HepG2 (cell line): ENCODE data around the gene ATXN7L3B. TPM values are rescaled to one million over a fixed set of nuclear protein-coding genes. Genes with fewer than 3 reads are reported as not detected.
A peak's percentile ranks its signal among the peaks of the same experiment; 100 is the strongest.

ENCODE experiments used
- ATAC-seq: fragments of 200-7000 bp; cut with Tn5 transposase; 3 replicates; pipeline ENCODE4 v1.9.1; 2020; ENCODE audit warnings: mild to moderate bottlenecking, moderate library complexity
- Bru-seq: library from RNA; stranded (reverse); fragments of 400-500 nt; gene quantifications from one replicate; lab custom pipeline; 2021; lab: Mats Ljungman, UMichigan
- BruChase-seq, 2 experiments: library from RNA; stranded (reverse); fragments of 400-500 nt; gene quantifications; one replicate each; lab custom pipeline; 2021; lab: Mats Ljungman, UMichigan
- BruUV-seq: library from RNA; stranded (reverse); fragments of 400-500 nt; replicated peaks from 2 replicates; lab custom pipeline; 2021; lab: Mats Ljungman, UMichigan
- CTCF ChIA-PET: fragments of 300-600 bp; formaldehyde crosslinking; extraction: SDS; loops from one replicate; lab custom pipeline; 2021; ENCODE audit warnings: low total read pairs, inconsistent platforms, low intra/inter-chr PET ratio; lab: Yijun Ruan, JAX
- POLR2A ChIA-PET: fragments of 350-600 bp; sonication (Branson Sonifier 250); formaldehyde crosslinking; loops from one replicate; lab custom pipeline; 2020; ENCODE audit warnings: antibody characterized with exemption, inconsistent platforms; lab: Yijun Ruan, JAX
- DNase-seq: peaks from one replicate; pipeline ENCODE4 v3.0.0-alpha.2; 2015; ENCODE audit warnings: low spot score
- FAIRE-seq: peaks from 3 replicates; lab custom pipeline; 2011; peaks lifted over from hg19 to GRCh38; lab: Jason Lieb, UNC
- H2AFZ ChIP-seq: one replicate; pipeline ENCODE4 v1.6.1; 2011; ENCODE audit warnings: low read length, inconsistent platforms
- H3K27ac ChIP-seq: fragments of 300-600 bp; 3 replicates; pipeline ENCODE4 v1.8.0; 2011; ENCODE audit warnings: mixed run types, mild to moderate bottlenecking, mixed read lengths, low read length, inconsistent platforms; ENCODE audit not compliant: insufficient read depth; ENCODE audit errors: extremely low read length
- H3K27me3 ChIP-seq, 2 experiments: fragments of 200-600 bp in 1 of 2; 2 replicates in 1 of 2; 3 replicates in 1 of 2; pipeline versions ENCODE4 v1.6.0 to v1.8.0; 2011; ENCODE audit warnings: low read length in 2 of 2, mild to moderate bottlenecking in 2 of 2, moderate library complexity in 2 of 2, inconsistent platforms in 1 of 2; ENCODE audit not compliant: insufficient read depth in 2 of 2, control insufficient read depth in 1 of 2
- H3K36me3 ChIP-seq, 2 experiments: fragments of 200-600 bp in 1 of 2; replicated peaks in 1 of 2; 2 replicates in 1 of 2; 3 replicates in 1 of 2; pipeline versions ENCODE4 v1.5.1 to v1.8.0; 2011; ENCODE audit warnings: low read length in 2 of 2, inconsistent platforms in 1 of 2; ENCODE audit not compliant: insufficient read depth in 2 of 2, control insufficient read depth in 1 of 2
- H3K4me1 ChIP-seq: 2 replicates; pipeline ENCODE4 v1.5.1; 2012; ENCODE audit warnings: low read length, inconsistent platforms; ENCODE audit not compliant: insufficient read depth
- H3K4me2 ChIP-seq: 2 replicates; pipeline ENCODE4 v1.6.0; 2011; ENCODE audit warnings: low read depth, low read length, inconsistent platforms
- H3K4me3 ChIP-seq, 3 experiments: fragments of 200-600 bp in 1 of 3; sonication (generic), shearing (Covaris generic) in 1 of 3; replicated peaks in 1 of 3; 2 replicates each; pipeline ENCODE4 v1.5.1; 2011 to 2016; ENCODE audit warnings: low read length in 3 of 3, inconsistent platforms in 2 of 3, low read depth in 2 of 3, mild to moderate bottlenecking in 2 of 3, control low read depth in 1 of 3, mixed read lengths in 1 of 3; ENCODE audit not compliant: insufficient read depth in 1 of 3
- H3K79me2 ChIP-seq: one replicate; pipeline ENCODE4 v1.6.1; 2011; ENCODE audit warnings: low read length, inconsistent platforms; ENCODE audit not compliant: insufficient read depth
- H3K9ac ChIP-seq: 2 replicates; pipeline ENCODE4 v1.6.0; 2011; ENCODE audit warnings: mild to moderate bottlenecking, low read depth, low read length, inconsistent platforms; ENCODE audit not compliant: insufficient read depth
- H3K9me3 ChIP-seq: 2 replicates; pipeline ENCODE4 v1.5.1; 2012; ENCODE audit warnings: mild to moderate bottlenecking, low read length
- H4K20me1 ChIP-seq: 2 replicates; pipeline ENCODE4 v1.6.0; 2011; ENCODE audit warnings: inconsistent platforms, mild to moderate bottlenecking, low read length, moderate library complexity; ENCODE audit not compliant: insufficient read depth
- HDAC2 ChIP-seq: sonication (generic); formaldehyde crosslinking; IDR thresholded peaks from 2 replicates; pipeline ENCODE4 v1.4.0; 2020; ENCODE audit warnings: missing genetic modification reagents
- NFE2L2 ChIP-seq: fragments of 150-350 bp; IDR thresholded peaks from 2 replicates; pipeline ENCODE4 v1.6.1; 2014; ENCODE audit warnings: low read length
- SKI ChIP-seq: fragments of 450-650 bp; IDR thresholded peaks from one replicate; pipeline ENCODE4 v1.6.1; 2018; ENCODE audit warnings: mild to moderate bottlenecking; ENCODE audit not compliant: partially characterized antibody
- TEF ChIP-seq: sonication (generic); formaldehyde crosslinking; IDR thresholded peaks from 2 replicates; pipeline ENCODE4 v1.5.0; 2020; ENCODE audit warnings: missing genetic modification reagents
- TIGD3 ChIP-seq: sonication (generic); formaldehyde crosslinking; IDR thresholded peaks from 2 replicates; pipeline ENCODE4 v1.5.1; 2020; ENCODE audit warnings: mild to moderate bottlenecking, missing genetic modification reagents, borderline replicate concordance
- ZBTB26 ChIP-seq: IDR thresholded peaks from 2 replicates; pipeline ENCODE4 v1.6.1; 2016; ENCODE audit warnings: missing compliant biosample characterization, missing genetic modification reagents, borderline replicate concordance
- ZC3H4 ChIP-seq: sonication (generic); formaldehyde crosslinking; IDR thresholded peaks from 2 replicates; pipeline ENCODE4 v1.4.0; 2020; ENCODE audit warnings: missing genetic modification reagents, borderline replicate concordance
- ZFP36L1 ChIP-seq: sonication (generic); formaldehyde crosslinking; IDR thresholded peaks from 2 replicates; pipeline ENCODE4 v1.8.0; 2022; ENCODE audit warnings: mild to moderate bottlenecking, missing genetic modification reagents, moderate library complexity
- ZFP37 ChIP-seq: sonication (generic); formaldehyde crosslinking; IDR thresholded peaks from 2 replicates; pipeline ENCODE4 v1.4.0; 2020; ENCODE audit warnings: missing genetic modification reagents, borderline replicate concordance
- ZNF546 ChIP-seq: sonication (generic); formaldehyde crosslinking; conservative IDR thresholded peaks from 2 replicates; pipeline ENCODE4 v1.8.1; 2023; ENCODE audit warnings: mild to moderate bottlenecking, missing genetic modification reagents
- WGBS: methylation state at CpG from one replicate; pipeline ENCODE4 v1.1.6; 2017; ENCODE audit warnings: low lambda C conversion rate; 5-methylcytosine and 5-hydroxymethylcytosine counted together
- in situ Hi-C: cut with HindIII; loops from 2 replicates; pipeline ENCODE4 v1.10.0; 2017; ENCODE audit warnings: low pct_unique_long_range_greater_than_20kb; ENCODE audit not compliant: extremely low pct_ligation_motif_present
- intact Hi-C: fragments of 100-400 bp; cut with micrococcal nuclease; formaldehyde crosslinking; loops from one replicate; pipeline ENCODE4 v1.10.0; 2022; ENCODE audit not compliant: unreplicated experiment
- long read RNA-seq, 2 experiments: library from RNA in 1 of 2; library from polyadenylated mRNA in 1 of 2; stranded (forward) in 1 of 2; unstranded in 1 of 2; transcript quantifications; one replicate each; pipeline ENCODE4 v2.0.0, GENCODE V29; 2019 to 2022
- polyA minus RNA-seq, 3 experiments: library from RNA; depleted of rRNA, polyadenylated mRNA; stranded (reverse); fragments of >200 nt; gene quantifications; 2 replicates each; pipeline ENCODE4 v1.2.3, GENCODE V29; 2011; ENCODE audit warnings: low replicate concordance in 1 of 3
- polyA plus RNA-seq, 8 experiments: library from polyadenylated mRNA; depleted of rRNA in 3 of 8; stranded (reverse) in 7 of 8; unstranded in 1 of 8; fragments of >200 nt; fragmentation: Illumina TruSeq in 4 of 8; extraction: Trizol in 4 of 8; gene quantifications; 2 replicates each; pipeline versions ENCODE4 v1.2.1 to v1.2.3, GENCODE V29; 2011 to 2016; ENCODE audit warnings: low read depth in 4 of 8, missing spikeins in 1 of 8, mixed read lengths in 1 of 8; ENCODE audit not compliant: insufficient read depth in 1 of 8
- total RNA-seq, 5 experiments: library from RNA; depleted of rRNA; stranded (reverse); fragments of >200 nt; fragmentation: Illumina TruSeq; extraction: Trizol; gene quantifications; 2 replicates each; pipeline ENCODE4 v1.2.3, GENCODE V29; 2016; ENCODE audit warnings: low read depth in 1 of 5

Gene ATXN7L3B
- total RNA-seq (2016; rRNA removed; fragmentation: Illumina TruSeq; extraction: Trizol) (23.8 and 34.9 TPM in 2 replicates), polyA plus RNA-seq (2011; rRNA removed) (18.0 and 20.1 TPM in 2 replicates), polyA minus RNA-seq (2011; rRNA and poly(A)+ RNA removed; ENCODE audit: low replicate concordance) (21.7 and 27.2 TPM in 2 replicates), Bru-seq, nascent RNA (percentile 97 among the genes with signal in this experiment), BruChase-seq, experiment 1, labeled RNA remaining after a 6-hour chase (percentile 99 among the genes with signal in this experiment), BruChase-seq, experiment 2, labeled RNA remaining after a 2-hour chase (percentile 99 among the genes with signal in this experiment)
- total RNA-seq (2016; cell fraction: cytosol; rRNA removed; fragmentation: Illumina TruSeq; extraction: Trizol; ENCODE audit: low read depth), result 2.3 and 2.7 TPM in 2 replicates
- total RNA-seq (2016; cell fraction: insoluble cytoplasmic fraction; rRNA removed; fragmentation: Illumina TruSeq; extraction: Trizol), result 24.1 and 33.1 TPM in 2 replicates
- total RNA-seq (2016; cell fraction: membrane; rRNA removed; fragmentation: Illumina TruSeq; extraction: Trizol), result 13.8 and 14.3 TPM in 2 replicates
- 24.5 and 24.9 TPM in 2 replicates for total RNA-seq (2016; cell fraction: nucleus; rRNA removed; fragmentation: Illumina TruSeq; extraction: Trizol)
- 12.2 and 18.2 TPM in 2 replicates for polyA plus RNA-seq (2011; cell fraction: cytosol; rRNA removed)
- 8.6 and 11.0 TPM in 2 replicates for polyA plus RNA-seq (2011; cell fraction: nucleus; rRNA removed)
- polyA plus RNA-seq (2012), result 19.9 and 21.5 TPM in 2 replicates
- polyA plus RNA-seq (2016; cell fraction: cytosol; fragmentation: Illumina TruSeq; extraction: Trizol; ENCODE audit: low read depth), result 1.4 and 1.5 TPM in 2 replicates
- polyA plus RNA-seq (2016; cell fraction: insoluble cytoplasmic fraction; fragmentation: Illumina TruSeq; extraction: Trizol; ENCODE audit: low read depth), result 37.9 and 38.8 TPM in 2 replicates
- polyA plus RNA-seq (2016; cell fraction: membrane; fragmentation: Illumina TruSeq; extraction: Trizol; ENCODE audit: low read depth), result 7.9 and 8.5 TPM in 2 replicates
- polyA plus RNA-seq (2016; cell fraction: nucleus; fragmentation: Illumina TruSeq; extraction: Trizol; ENCODE audit: insufficient read depth, low read depth), result 24.0 and 25.3 TPM in 2 replicates
- 16.2 and 17.8 TPM in 2 replicates for polyA minus RNA-seq (2011; cell fraction: cytosol; rRNA and poly(A)+ RNA removed)
- polyA minus RNA-seq (2011; cell fraction: nucleus; rRNA and poly(A)+ RNA removed), result 27.8 and 29.2 TPM in 2 replicates
- long read RNA-seq, experiment 1, full-length matches to known transcripts, result 50 of 50 reads
- long read RNA-seq, experiment 1, partial matches to known transcripts, result 0 of 50 reads
- long read RNA-seq, experiment 1, other reads (novel, unspliced or antisense), result 0 of 50 reads
- long read RNA-seq, experiment 2, full-length matches to known transcripts, result 143 of 143 reads
- long read RNA-seq, experiment 2, partial matches to known transcripts, result 0 of 143 reads
- long read RNA-seq, experiment 2, other reads (novel, unspliced or antisense), result 0 of 143 reads

- peaks cover 39% of the 10 kb centered on the region for H3K79me2 ChIP-seq
- peaks cover 32% of the 10 kb centered on the region for H3K4me1 ChIP-seq
- BruUV-seq, result TSS peak; percentile 63
- in situ Hi-C loops (no loop called here), intact Hi-C loops (loop anchor here (2.0 to 5.0 kb wide), 2 partner anchors 123 to 1576 kb away; no protein-coding TSS in a partner anchor)
- H3K4me3 ChIP-seq, result peak within 1 kb of the TSS; percentile 80 to 86 (median 85)
- H3K9me3 ChIP-seq, result no peaks in the 10 kb centered on the region
- WGBS, result 2% methylated on average over 13 of the region's 49 CpGs
- ATAC-seq (peak; percentile 98), FAIRE-seq (peak; percentile 36), DNase-seq (peak; percentile 89)
- peak within 1 kb of the TSS; percentile 96 for H3K27ac ChIP-seq
- no peaks in the 10 kb centered on the region for H3K27me3 ChIP-seq
- peak within 1 kb of the TSS; percentile 98 for H3K9ac ChIP-seq
- ChIA-PET POLR2A (interaction anchor here (0.9 kb wide), 1 partner anchor 29 kb away, joined by 4 read pairs; no protein-coding TSS in a partner anchor), CTCF (interaction anchor here (1.6 kb wide), 1 partner anchor 123 kb away, joined by 4 read pairs; no protein-coding TSS in a partner anchor)
- H2AFZ ChIP-seq, result peak within 1 kb of the TSS; percentile 87
- H4K20me1 ChIP-seq, result peaks cover 23% of the 10 kb centered on the region
- H3K36me3 ChIP-seq, result no peaks in the 10 kb centered on the region; a peak in 1 of 5 replicates
- peak within 1 kb of the TSS; percentile 89 for H3K4me2 ChIP-seq
- peak; percentile 7 for TF ChIP-seq SKI
- TF ChIP-seq NFE2L2, result no peak
- TF ChIP-seq TIGD3 (CRISPR knock-in tag), result peak; percentile 50; the same call in 1 of the 2 replicates
- no peak for TF ChIP-seq TEF (CRISPR knock-in tag)
- no peak for TF ChIP-seq ZC3H4 (CRISPR knock-in tag)
- TF ChIP-seq ZFP36L1 (CRISPR knock-in tag), result no peak
- TF ChIP-seq HDAC2 (CRISPR knock-in tag), result peak; percentile 48; the same call in 1 of the 2 replicates
- no peak; the same call in 1 of the 2 replicates for TF ChIP-seq ZNF546 (CRISPR knock-in tag)
- TF ChIP-seq ZBTB26, result no peak; the same call in 1 of the 2 replicates
- TF ChIP-seq ZFP37 (CRISPR knock-in tag), result no peak
Observed at GRCh38 chr12:74537707-74538385, at the start of gene ATXN7L3B. Gene ATXN7L3B, plus strand, starts transcription at chr12:74537835. Its CDS starts 278 bp downstream, at chr12:74538113.
